ENCODE data around the gene HBA1.
"Not testable (repeated sequence)": the region's sequence is repeated elsewhere in the genome, so short reads cannot be mapped to it uniquely, and the experiment has no call there.

Gene HBA1

DNA sequence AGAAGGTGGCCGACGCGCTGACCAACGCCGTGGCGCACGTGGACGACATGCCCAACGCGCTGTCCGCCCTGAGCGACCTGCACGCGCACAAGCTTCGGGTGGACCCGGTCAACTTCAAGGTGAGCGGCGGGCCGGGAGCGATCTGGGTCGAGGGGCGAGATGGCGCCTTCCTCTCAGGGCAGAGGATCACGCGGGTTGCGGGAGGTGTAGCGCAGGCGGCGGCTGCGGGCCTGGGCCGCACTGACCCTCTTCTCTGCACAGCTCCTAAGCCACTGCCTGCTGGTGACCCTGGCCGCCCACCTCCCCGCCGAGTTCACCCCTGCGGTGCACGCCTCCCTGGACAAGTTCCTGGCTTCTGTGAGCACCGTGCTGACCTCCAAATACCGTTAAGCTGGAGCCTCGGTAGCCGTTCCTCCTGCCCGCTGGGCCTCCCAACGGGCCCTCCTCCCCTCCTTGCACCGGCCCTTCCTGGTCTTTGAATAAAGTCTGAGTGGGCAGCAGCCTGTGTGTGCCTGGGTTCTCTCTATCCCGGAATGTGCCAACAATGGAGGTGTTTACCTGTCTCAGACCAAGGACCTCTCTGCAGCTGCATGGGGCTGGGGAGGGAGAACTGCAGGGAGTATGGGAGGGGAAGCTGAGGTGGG lies 3.1 kb upstream of the HBA1 start:
- not testable (repeated sequence) for DNase-seq (ENCODE audit: extremely low spot score, insufficient read length, low read depth); FAIRE-seq

DNA sequence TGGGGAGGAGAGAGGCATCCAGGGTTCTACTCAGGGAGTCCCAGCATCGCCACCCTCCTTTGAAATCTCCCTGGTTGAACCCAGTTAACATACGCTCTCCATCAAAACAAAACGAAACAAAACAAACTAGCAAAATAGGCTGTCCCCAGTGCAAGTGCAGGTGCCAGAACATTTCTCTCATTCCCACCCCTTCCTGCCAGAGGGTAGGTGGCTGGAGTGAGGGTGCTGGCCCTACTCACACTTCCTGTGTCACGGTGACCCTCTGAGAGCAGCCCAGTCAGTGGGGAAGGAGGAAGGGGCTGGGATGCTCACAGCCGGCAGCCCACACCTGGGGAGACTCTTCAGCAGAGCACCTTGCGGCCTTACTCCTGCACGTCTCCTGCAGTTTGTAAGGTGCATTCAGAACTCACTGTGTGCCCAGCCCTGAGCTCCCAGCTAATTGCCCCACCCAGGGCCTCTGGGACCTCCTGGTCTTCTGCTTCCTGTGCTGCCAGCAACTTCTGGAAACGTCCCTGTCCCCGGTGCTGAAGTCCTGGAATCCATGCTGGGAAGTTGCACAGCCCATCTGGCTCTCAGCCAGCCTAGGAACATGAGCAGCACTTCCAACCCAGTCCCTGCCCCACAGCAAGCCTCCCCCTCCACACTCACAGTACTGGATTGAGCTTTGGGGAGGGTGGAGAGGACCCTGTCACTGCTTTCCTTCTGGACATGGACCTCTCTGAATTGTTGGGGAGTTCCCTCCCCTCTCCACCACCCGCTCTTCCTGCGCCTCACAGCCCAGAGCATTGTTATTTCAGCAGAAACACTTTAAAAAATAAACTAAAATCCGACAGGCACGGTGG lies 2.3 kb upstream of the HBA1 start:
- not testable (repeated sequence) for DNase-seq (ENCODE audit: extremely low spot score, insufficient read length, low read depth); FAIRE-seq

DNA sequence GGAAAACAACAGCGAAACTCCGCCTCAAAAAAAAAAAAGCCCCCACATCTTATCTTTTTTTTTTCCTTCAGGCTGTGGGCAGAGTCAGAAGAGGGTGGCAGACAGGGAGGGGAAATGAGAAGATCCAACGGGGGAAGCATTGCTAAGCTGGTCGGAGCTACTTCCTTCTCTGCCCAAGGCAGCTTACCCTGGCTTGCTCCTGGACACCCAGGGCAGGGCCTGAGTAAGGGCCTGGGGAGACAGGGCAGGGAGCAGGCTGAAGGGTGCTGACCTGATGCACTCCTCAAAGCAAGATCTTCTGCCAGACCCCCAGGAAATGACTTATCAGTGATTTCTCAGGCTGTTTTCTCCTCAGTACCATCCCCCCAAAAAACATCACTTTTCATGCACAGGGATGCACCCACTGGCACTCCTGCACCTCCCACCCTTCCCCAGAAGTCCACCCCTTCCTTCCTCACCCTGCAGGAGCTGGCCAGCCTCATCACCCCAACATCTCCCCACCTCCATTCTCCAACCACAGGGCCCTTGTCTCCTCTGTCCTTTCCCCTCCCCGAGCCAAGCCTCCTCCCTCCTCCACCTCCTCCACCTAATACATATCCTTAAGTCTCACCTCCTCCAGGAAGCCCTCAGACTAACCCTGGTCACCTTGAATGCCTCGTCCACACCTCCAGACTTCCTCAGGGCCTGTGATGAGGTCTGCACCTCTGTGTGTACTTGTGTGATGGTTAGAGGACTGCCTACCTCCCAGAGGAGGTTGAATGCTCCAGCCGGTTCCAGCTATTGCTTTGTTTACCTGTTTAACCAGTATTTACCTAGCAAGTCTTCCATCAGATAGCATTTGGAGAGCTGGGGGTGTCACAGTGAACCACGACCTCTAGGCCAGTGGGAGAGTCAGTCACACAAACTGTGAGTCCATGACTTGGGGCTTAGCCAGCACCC lies 1.2 kb upstream of the HBA1 start:
- DNase-seq (ENCODE audit: extremely low spot score, insufficient read length, low read depth) (no peak), FAIRE-seq (no peak)

DNA sequence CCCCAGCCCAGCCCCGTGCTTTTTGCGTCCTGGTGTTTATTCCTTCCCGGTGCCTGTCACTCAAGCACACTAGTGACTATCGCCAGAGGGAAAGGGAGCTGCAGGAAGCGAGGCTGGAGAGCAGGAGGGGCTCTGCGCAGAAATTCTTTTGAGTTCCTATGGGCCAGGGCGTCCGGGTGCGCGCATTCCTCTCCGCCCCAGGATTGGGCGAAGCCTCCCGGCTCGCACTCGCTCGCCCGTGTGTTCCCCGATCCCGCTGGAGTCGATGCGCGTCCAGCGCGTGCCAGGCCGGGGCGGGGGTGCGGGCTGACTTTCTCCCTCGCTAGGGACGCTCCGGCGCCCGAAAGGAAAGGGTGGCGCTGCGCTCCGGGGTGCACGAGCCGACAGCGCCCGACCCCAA lies 474 bp upstream of the HBA1 start:
- not testable (repeated sequence) for FAIRE-seq

DNA sequence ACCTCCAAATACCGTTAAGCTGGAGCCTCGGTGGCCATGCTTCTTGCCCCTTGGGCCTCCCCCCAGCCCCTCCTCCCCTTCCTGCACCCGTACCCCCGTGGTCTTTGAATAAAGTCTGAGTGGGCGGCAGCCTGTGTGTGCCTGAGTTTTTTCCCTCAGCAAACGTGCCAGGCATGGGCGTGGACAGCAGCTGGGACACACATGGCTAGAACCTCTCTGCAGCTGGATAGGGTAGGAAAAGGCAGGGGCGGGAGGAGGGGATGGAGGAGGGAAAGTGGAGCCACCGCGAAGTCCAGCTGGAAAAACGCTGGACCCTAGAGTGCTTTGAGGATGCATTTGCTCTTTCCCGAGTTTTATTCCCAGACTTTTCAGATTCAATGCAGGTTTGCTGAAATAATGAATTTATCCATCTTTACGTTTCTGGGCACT lies 928 bp downstream of the HBA1 start:
- FAIRE-seq (no peak), DNase-seq (ENCODE audit: extremely low spot score, insufficient read length, low read depth) (no peak)

More for the DNA sequence above, 474 bp upstream of the HBA1 start:
- not testable (repeated sequence) for DNase-seq (ENCODE audit: extremely low spot score, insufficient read length, low read depth)

DNA sequence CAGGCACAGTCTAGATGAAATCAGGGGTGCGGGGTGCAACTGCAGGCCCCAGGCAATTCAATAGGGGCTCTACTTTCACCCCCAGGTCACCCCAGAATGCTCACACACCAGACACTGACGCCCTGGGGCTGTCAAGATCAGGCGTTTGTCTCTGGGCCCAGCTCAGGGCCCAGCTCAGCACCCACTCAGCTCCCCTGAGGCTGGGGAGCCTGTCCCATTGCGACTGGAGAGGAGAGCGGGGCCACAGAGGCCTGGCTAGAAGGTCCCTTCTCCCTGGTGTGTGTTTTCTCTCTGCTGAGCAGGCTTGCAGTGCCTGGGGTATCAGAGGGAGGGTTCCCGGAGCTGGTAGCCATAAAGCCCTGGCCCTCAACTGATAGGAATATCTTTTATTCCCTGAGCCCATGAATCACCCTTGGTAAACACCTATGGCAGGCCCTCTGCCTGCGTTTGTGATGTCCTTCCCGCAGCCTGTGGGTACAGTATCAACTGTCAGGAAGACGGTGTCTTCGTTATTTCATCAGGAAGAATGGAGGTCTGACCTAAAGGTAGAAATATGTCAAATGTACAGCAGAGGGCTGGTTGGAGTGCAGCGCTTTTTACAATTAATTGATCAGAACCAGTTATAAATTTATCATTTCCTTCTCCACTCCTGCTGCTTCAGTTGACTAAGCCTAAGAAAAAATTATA lies 1.6 kb downstream of the HBA1 start:
- FAIRE-seq (no peak), DNase-seq (ENCODE audit: extremely low spot score, insufficient read length, low read depth) (no peak)

DNA sequence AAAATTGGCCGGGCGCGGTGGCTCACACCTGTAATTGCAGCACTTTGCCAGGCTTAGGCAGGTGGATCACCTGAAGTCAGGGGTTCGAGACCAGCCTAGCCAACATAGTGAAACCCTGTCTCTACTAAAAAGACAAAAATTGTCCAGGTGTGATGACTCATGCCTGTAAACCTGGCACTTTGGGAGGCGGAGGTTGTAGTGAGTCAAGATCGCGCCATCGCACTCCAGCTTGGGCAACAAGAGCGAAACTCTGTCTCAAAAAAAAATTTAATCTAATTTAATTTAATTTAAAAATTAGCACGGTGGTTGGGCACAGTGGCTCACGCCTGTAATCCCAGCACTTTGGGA lies 2.2 kb downstream of the HBA1 start:
- DNase-seq (ENCODE audit: extremely low spot score, insufficient read length, low read depth): no peak
- FAIRE-seq: no peak

DNA sequence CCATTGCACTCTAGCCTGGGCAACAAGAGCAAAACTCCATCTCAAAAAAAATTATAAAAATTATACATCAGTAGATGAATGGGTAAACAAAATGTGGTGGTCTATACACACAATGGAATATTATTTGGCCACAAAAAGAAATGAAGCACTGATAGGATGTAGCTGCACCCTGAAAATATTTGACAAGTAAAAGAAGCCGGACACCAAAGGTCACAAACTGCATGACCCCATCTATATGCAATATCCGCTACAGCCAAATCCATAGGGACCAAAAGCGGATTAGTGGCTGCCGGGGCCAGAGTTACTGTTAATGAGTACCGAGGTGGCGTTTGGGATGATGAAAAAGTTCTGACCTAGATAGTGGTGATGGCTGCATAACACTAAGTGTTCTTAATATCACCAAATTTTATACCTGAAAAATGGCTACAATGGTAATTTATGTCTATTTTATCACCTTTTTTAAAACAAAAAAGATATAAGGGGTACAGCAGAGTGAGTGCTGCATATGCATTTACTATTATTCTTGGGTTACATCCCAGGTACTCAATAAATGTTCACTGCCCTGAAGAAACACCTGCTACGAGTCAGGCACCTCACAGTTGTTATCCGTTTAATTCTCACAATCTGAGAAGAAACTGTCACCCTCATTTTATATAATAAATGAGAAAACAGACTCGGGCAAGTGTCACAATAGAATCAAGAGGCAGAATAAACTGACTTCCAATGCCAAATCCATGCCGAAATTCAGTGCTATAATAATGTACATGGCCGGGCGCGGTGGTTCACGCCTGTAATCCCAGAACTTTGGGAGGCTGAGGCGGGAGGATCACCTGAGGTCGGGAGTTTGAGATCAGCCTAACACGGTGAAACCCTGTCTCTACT lies 3.0 kb downstream of the HBA1 start:
- no peak for DNase-seq (ENCODE audit: extremely low spot score, insufficient read length, low read depth)
- no peak for FAIRE-seq

DNA sequence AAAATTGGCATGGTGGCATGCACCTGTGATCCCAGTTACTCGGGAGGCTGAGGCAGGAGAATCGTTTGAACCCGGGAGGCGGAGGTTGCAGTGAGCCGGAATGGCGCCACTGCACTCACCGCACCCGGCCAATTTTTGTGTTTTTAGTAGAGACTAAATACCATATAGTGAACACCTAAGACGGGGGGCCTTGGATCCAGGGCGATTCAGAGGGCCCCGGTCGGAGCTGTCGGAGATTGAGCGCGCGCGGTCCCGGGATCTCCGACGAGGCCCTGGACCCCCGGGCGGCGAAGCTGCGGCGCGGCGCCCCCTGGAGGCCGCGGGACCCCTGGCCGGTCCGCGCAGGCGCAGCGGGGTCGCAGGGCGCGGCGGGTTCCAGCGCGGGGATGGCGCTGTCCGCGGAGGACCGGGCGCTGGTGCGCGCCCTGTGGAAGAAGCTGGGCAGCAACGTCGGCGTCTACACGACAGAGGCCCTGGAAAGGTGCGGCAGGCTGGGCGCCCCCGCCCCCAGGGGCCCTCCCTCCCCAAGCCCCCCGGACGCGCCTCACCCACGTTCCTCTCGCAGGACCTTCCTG lies 3.7 kb downstream of the HBA1 start, which contains the start of gene HBQ1:
Gene HBQ1, plus strand, starts transcription at position 359 of the 575 bp plus-strand sequence. Its CDS starts 28 bp downstream, at position 387.
- FAIRE-seq (no peak), DNase-seq (ENCODE audit: extremely low spot score, insufficient read length, low read depth) (no peak)

DNA sequence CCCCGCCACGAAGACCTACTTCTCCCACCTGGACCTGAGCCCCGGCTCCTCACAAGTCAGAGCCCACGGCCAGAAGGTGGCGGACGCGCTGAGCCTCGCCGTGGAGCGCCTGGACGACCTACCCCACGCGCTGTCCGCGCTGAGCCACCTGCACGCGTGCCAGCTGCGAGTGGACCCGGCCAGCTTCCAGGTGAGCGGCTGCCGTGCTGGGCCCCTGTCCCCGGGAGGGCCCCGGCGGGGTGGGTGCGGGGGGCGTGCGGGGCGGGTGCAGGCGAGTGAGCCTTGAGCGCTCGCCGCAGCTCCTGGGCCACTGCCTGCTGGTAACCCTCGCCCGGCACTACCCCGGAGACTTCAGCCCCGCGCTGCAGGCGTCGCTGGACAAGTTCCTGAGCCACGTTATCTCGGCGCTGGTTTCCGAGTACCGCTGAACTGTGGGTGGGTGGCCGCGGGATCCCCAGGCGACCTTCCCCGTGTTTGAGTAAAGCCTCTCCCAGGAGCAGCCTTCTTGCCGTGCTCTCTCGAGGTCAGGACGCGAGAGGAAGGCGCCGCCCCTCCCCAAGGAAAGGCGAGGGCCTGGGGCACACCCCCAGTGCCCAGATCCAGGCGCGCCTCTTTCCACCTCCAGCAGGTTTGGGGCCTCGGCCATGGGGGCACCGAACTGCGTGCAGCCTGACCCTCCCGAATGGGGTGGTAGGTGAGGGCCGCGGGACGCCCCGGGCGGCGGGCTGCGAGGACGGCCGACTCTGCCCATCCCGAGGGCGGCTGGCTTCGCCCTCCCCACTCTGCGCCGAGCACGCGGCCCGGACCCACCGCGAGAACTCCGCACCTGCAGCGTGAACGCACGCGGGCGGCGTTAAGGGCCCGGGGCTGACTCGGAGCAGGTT lies 4.4 kb downstream of the HBA1 start:
- peak; percentile 84 for DNase-seq (ENCODE audit: extremely low spot score, insufficient read length, low read depth)
- FAIRE-seq: no peak

DNA sequence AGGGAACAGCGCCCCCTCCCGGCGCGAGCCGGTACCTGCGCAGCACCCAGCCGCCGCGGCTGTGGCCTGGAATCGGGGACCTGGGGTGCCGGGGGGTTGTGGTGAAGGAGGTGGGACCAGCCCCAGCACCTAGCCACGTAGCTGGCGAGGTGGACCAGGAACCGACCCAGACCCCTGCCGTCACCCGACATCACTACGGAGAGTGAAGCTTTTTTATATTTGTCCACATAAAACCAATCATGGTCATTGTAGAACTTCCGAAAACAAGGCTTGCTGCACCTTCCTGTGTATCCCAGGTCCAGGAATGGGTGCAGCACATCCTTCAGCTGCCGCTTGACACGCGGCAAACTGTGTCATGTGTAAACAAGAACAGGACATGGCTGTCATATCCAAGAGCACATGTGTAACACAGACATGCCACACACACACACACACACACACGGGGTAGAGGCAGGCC lies 5.1 kb downstream of the HBA1 start:
- no peak for DNase-seq (ENCODE audit: extremely low spot score, insufficient read length, low read depth)

DNA sequence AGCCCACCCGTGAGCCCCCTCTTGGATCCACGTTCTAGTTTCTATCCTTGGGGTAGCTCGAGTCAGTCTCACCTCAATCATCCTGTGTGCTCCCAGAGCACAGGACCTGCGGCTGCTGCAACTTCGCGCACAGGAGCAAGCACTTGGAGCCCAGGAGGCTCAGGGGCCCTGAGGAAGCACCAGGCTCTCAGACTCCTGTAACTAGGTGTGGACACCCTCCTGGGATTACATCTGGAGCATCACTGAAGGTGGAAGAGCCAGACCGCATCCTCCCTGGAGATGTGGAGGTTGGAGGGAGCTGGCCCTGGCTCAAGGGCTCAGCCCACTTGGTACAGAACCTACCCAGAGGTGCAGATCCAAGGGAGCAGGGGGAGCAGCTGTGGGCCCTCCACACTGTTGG lies 6.5 kb downstream of the HBA1 start:
- no peak for FAIRE-seq
- DNase-seq (ENCODE audit: extremely low spot score, insufficient read length, low read depth): no peak

More for the DNA sequence above, 5.1 kb downstream of the HBA1 start:
- peak; percentile 76 for FAIRE-seq

DNA sequence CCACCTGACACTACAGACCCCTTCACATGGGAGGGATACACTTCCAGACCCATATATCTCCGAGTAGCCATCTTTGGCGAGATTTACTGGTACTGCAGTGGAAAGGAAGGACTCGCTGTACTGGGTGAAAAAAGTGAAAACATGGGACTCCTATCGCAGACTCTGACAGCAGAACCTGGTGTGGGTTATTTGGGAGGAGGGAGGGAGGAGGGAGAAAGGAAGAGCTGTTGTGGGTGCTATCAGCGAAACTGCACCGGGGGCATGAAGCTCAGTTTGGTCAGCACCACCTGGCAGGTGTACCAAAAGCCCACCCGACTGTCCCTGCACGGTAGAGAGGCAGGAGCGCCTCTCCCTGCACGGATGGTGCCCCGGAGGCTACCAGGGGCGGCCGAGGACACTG lies 8.7 kb downstream of the HBA1 start:
- no peak for DNase-seq (ENCODE audit: extremely low spot score, insufficient read length, low read depth)
- no peak for FAIRE-seq

DNA sequence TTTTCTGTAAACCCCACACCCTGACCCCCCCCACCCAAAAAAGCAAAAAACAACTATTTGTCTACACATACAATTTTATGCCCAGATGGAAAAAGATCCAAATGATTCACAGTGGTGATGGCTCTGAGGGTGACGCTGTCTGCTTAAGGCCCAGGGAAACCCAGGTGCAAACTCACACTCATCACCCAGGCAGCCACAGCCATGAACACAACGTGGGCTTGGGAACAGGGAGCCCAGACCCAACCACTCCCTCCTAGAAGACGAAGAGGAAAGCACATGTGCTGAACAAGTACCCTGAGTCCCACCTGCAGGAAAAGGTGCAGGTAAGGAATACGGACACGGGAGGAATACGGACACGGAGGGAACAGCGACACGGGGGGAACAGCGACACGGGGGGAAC lies 9.2 kb downstream of the HBA1 start:
- DNase-seq (ENCODE audit: extremely low spot score, insufficient read length, low read depth): no peak
- no peak for FAIRE-seq

DNA sequence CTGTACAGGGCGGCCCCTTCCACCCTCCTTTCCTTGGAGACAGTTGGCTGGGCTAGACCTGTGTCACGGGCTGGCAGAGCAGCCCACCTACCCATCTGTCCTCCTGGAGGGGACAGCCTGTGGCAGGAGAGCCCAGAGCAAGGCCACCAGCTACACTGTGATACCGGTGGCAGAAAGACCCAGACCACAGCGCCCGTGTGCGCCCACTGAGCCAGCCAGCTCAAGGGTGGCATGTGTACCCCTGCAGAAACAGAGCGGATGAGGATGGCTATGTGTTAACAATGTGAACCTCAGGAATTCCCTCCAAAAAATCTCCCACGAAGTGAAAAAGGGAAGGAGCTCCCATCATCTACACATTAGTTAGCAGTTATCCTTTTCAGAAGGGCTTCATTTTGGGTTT lies 10.8 kb downstream of the HBA1 start:
- DNase-seq (ENCODE audit: extremely low spot score, insufficient read length, low read depth) (no peak), FAIRE-seq (no peak)

DNA sequence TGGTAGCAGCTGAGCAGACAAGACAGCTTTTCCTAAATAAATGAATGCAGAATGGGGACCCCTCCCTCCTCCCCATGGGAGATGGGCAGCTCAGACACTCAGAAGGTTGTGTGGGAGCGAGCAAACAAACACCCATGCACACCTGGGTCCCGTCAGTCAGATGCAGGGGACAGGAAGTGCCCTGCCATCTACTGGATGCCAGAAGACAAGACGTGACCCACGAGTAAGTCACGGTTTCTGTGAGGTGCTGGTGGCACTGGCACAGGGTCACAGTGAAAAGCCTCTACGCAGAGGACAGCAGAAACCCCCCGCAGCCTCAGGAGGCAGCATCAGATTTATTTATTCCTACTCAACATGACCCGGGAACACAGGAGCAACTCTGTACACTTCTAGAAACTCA lies 12.2 kb downstream of the HBA1 start:
- FAIRE-seq: no peak
- DNase-seq (ENCODE audit: extremely low spot score, insufficient read length, low read depth): no peak

DNA sequence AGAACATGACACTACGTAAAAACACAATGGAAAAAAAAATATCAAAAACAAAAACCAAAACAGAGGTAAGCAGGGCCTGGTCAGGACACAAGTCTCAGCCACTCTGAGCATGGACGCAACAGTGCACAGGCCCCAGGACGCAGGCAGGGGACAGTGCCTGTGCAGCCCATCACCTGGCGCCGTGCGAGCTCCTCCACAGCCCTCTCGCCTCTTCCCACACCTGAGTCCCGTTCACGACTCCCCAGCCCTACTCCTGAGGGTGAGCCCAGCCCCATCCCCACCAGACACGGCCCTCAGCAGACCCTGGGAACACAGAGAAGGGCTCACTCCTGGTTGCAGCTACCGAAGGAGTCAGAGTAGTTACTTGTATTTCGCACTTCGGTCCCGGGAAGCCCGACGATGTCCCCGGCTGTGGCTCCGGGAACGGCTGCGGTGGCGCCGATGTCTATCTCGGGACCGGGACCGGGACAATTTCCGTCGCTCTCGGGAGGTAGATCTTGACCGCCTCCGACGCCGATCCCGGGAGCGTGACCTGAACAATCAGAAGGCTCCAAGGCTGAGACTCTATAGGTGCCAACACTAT lies 13.2 kb downstream of the HBA1 start:
- FAIRE-seq (no peak), DNase-seq (ENCODE audit: extremely low spot score, insufficient read length, low read depth) (no peak)

Measured in GM18507 (cell line).